ENCODE results near the gene FBXO10.

- no peak for TF ChIP-seq CTCF (IDR thresholded peaks at IDR 0.05)
- no peak for TF ChIP-seq POLR2A (IDR thresholded peaks at IDR 0.05)
These were observed 68.5 kb downstream of the FBXO10 start for GRCh38 chr9:37507566-37508134.
